HG02840 (cell line): Measurements from ENCODE around the gene SLC6A13.

Experiments used
- ATAC-seq: cut with Tn5 transposase; IDR thresholded peaks from one replicate; pipeline ENCODE4 v1.9.1; 2021; ENCODE audit warnings: mild to moderate bottlenecking, moderate library complexity, moderate number of reproducible peaks; ENCODE audit not compliant: unreplicated experiment, low FRiP score

SLC6A13 gene

DNA sequence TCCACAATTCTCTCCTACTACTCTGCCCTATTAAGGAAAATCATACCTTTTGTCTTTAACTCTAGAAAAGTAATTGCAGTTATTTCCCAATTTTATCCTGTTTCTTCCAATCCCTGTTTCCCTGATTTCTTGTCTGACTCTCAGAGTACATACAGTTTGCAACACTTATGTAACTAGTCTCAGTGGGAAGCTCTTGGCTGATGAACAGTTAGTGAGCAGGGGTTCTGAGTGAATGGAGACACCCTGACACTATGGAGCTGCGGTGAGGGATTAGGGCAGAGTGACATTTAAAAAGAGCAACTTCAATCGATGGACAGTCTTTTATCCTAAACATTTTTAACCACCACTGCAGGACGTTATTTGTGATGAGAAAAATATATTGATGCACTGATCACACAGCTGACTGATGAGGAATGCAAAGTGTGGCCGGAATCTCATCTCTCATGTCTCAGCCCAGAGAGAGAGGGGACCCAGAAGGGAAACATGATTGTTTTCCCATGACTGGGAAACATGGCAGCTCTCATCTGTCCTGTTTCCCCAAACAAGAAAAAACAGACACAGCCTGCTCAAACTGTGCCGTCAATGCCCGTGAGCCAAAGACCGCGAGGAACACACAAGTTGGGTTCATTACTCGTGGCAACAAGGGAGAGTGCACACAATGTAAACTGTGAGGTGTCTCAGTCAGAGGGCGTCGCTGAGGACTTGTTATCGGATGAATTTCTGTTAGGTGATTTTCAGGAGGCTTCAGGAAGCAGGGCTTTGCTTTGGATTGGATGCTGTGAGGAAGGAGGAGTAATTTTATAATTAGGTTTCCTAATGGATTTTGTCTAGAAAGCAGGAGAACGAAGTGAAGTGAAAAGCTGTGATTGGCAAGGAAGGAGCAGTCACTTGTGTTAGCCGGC, 5.2 kb upstream of the SLC6A13 start:
- no peak for ATAC-seq

DNA sequence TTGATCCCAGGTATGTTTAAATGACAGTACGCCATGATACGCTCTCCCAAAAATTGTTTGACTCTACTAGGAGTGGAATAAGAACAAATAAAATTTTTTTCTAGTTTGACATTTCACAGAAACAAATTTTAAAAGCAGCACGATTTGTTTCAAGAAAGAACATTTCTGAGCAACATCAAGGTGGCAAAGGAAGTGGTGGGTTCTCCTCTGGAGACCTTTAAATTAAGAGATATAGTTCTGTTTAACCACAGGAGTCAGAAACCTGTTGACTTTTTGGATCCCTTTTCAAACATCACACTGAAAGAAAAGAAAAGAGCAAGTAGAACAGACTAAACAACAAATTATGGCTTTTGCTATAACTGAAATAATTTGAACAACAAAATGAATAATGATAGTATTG, 2.5 kb upstream of the SLC6A13 start:
- no peak for ATAC-seq

DNA sequence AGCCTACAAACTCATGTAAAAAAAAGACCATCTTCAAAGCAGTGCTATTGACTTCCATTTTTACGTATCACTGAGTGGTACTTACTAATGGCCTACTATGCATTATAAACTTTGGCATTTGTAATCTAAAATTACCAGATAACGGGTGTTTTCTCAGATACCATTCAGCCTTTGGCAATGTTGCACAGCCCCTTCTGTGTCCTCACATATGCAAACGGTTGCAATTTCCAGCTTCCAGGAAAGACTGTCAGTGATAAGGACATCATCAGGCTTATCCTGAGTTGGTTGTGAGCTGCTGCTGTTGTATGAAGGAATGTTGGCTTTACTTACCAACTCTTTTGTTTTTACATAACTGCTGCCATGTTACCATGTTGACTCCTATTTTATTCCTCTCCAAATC, 1.6 kb upstream of the SLC6A13 start:
- ATAC-seq: no peak

DNA sequence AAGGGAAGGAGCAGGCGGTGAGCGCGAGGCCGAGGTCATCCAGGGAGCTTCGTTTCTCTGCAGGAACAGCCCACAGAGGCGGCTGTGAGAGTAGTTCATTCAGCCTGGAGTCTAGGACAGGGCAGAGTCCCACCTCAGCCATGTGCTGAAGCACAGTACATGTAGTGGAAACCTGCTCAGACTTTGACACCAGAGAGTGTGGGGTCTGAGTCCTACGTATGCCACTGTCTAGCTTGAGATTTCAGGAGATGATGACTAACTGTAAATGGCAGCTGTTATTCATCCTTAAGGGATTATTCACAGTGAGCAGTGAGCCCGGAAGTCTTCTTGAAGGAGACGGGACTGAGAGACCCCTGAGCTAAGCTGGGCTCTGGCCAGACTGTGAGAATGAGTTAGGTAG, 938 bp upstream of the SLC6A13 start:
- no peak for ATAC-seq

DNA sequence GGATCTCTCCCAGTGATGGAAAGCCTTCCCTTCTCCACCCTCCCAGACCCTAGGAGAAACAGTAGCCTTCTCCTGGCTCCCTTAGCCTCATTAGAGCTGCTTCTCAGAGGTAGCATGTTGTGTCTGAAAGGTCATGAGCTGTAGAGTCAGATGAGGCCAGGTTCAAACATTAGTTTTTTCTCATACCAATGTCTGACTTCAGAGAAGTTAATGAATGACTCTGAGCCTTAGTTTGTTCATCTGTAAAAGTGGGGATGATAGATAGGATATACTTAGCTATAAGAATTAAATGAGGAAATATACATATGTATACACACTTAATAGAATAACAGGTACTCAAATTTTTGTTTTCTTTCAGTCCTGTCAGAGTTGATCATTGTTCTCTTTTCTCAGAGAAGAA, 523 bp downstream of the SLC6A13 start:
- ATAC-seq: no peak

DNA sequence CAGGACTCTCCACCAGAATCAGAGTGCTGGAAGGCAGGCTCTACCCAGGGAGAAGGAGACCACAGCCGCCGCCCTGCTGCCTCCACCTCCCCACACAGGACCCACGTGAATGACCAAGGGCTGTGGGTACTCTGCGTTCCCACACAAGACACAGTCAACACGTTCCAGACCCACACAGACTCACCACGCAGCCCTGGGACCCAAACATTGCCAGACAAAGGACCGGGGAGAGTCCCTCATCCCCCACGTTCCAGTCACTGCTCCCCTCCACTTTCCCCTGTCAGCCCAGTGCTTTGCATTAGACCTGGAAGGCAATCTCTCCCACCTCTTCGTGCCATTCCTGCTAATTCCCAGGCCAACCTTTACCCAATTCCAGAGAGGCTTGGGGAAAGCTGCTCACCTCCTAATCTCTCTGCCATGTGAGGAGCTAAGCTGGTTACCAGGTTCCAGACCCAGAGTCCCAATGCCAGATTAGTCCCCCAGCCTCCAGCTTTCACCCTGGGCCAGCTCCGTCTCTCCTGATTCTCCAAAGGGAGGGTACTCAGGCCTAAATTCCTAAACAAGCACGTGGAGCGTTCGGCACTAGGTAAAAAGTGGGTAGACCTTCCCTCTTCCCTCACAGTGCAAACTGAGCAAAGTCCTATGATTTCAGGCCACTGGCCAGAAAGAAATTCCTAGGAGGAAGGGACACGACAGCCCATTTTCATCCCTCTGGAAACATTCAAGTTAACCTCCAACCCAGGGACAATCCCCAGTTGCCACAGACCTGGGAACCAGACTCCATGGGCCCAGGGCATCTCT, 4.9 kb downstream of the SLC6A13 start:
- no peak for ATAC-seq

DNA sequence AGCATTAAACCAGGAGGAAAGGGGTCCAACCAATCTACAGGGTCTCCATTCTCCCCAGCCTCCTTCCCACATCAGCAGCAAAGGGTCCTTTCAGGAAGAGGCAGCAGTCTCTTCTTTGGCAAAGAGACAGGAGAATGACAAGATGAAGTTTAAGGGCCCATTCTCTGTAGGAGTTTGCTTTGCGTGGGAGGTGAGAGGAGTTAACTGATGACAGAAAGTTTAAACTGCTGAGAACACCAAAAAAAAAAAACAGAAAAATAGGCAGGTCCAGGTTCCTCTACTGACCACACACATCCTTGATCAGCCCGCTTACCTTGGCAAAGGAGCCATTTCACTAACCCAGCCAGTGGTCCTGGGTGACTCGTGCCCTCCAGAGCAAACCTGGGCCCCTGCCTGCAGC, 5.7 kb downstream of the SLC6A13 start:
- ATAC-seq: no peak

DNA sequence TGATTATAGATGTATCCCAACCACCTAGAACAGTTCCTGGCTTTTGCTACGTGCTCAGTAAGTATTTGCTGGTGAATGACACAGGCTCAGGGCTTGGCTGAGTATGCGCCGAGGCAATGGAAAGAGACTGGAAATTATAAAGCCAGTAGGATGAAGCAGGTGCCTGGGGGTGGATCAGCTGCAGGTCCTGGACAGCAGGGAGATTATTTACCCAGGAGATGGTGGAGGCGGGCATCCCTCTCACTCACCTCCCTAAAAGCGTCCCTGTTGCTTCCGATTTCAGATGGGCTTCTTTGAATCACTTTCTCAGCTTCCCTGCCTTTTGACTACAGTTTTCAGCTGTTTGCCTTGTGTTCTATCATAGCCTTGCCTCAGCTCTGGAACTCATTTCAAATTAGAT, 6.4 kb downstream of the SLC6A13 start:
- no peak for ATAC-seq

DNA sequence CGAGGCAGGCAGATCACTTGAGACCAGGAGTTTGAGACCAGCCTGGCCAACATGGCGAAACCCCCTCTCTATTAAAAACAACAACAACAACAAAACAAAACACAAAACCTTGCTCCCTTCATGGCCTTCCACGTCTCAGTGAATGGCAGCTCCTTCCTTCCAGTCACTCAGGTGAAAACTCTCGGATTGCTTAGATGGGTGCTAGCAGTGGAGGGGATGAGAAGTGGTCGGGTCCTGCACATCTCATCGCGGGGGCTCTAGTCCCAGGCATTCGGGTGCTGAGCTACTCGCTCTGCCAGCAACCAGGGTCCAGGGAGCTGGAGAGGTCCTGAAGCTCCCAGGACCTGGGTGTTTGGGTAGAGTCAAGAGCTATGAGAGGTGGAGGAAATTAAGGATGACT, 7.7 kb downstream of the SLC6A13 start:
- ATAC-seq: no peak

DNA sequence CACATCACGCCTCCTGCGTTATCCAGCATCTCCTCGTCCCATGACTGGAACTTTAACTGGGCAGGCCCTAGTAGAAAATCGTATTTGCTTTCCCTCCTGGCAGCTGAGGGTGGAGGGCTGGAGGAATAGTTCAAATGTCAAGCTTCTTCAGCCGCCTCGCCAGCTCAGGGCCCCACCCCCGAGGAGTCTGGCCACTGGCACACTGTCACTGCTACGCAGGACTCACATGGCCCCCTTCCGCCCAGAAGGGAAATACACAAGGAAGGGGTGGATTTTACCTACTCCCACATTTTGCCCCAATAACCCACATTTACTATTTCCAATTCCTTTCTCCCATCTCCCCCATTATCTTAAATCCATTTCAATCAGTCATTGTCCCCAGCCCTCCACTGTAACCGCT, 8.6 kb downstream of the SLC6A13 start:
- ATAC-seq: no peak

DNA sequence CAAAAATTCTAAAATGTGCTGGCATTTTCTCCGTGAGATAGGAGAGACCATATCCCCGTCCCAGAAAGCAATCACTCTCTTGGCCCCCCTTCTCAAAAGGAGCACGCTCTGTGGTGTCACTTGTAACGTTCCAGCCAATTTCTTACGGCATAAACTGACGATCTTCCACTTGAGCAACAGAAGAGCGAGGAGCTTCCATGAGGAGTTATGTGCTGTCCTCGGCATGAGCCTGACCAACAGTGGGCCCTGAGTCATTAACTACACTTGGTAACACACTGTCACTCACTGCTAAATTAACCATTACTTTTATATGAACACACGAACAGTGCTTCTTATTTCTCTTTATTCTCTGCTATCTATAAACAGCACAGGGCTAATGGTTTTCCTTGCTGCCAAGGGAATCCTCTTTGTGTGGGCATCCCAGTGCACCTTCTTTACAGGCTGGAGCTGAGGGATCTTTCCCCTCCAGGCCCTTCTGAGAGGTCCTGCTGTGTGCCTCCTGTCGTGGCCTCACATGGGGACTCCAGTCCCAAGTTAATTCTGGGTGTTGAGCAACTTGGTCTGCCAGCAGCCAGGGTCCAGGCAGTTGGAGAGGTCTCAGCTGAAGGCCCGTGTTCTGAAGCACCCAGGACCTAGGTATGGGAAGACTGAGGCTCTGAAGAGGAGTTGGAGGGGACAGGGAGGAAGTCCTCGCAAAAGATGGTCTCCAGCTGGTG, 9.4 kb downstream of the SLC6A13 start:
- no peak for ATAC-seq

DNA sequence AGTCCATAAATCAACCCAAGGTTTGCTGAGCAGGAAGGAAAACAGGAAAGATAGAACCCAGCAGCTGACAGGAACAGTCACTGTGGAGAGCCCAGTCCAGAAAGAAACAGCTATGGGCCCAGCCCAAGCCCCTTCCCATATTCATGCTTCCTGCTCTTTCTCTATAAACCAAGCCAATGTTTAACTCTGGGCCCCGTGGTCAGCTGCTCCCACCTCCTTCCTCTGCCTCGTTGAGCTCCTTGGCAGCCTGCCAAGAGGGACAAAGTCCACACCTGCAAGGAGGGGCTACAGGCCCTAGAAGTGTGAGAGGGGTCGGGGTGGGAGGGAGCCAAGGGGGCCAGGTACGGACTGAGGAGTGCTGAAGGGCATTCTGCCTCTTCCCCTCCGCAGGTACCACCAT, 10.0 kb downstream of the SLC6A13 start:
- ATAC-seq: no peak

DNA sequence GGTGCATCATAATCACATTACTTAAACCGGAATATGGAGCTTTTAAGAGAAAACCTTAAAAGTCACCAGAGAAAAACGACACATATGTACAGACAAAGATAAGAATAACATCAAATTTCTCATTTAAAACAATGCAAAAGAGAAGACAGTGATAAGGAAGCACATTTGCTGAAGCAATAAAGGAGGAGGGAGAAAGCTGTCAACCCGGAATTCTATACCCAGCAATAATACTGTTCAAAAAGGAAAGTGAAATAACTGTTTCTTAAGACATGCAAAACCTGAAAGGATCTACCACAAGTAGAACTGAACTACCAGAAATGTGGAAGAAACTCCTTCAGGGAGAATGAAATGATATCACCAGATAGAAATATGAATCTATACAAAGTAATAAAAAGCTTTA, 15.4 kb downstream of the SLC6A13 start:
- no peak for ATAC-seq

DNA sequence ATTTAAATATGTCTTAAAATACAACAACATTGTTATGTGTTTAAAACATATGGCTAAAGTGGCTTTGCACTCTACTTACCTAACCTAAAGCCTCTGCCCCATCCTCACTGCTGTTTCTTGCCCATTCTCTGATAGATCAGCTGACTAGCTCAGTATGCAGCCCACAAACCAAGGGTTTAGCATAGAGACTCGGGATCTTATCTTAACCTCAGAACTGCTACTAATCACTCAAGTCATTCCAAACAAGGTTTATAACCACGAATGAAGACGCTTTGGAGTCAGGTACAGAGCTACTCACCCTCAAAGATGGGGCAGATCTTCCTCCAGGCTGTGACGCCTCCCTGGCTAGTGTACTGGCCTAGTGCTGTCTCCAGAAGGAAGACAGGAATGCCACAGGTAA, 19.3 kb downstream of the SLC6A13 start:
- ATAC-seq: no peak

DNA sequence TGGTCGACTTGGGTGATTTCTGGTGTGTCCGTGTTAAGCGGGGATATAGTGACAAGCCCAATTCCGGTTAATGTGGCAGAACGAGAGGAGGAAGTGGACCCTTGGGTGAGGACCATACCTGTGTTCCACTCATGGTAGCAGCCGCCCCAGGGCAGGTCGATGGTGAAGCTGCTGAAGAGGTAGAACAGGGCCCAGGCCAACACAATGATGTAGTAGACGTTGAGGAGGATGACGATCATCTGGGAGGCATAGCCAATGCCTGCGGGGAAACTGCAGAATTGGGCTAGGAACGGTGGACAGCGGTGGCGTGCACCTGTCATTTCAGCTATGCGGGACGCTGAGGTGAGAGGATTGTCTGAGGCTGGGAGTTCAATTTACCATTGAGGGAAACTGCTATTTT, 20.1 kb downstream of the SLC6A13 start:
- no peak for ATAC-seq

DNA sequence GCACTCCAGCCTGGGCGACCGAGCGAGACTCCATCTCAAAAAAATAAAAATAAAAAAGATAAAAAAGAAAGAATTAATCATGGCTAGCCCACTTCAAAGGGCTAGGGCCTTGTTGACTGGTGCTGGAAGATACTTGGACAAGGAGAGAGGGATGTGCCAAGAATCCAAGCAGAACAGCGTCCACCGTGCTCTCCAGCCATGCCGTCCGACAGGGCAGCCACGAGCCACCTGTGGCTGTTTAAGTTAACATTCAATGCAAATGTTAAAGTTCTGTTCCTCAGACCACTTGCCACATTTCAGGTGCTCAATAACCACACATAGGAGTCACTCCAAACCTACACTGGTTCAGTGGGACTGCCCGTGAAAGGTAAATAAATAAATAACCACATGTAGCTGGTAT, 21.4 kb downstream of the SLC6A13 start:
- ATAC-seq: no peak

DNA sequence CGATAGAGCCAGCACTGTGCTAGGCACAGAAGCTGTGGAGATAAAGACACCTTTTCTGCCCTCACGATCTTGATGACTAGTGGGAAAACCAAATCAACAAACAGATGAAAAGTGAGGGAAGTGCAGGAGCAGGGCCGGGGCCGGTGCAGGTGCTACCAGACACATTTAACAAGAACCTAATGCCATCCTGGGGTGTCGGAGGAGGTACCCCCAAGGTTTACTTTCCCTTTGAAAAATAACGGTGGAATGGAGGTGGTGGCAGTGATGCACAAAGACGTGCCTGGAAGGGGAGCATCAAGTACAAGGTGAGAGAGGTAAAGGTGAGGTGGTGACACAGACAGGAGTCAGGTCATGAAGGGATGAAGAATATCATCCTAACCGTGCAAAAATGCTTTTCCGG, 22.1 kb downstream of the SLC6A13 start:
- ATAC-seq: no peak

DNA sequence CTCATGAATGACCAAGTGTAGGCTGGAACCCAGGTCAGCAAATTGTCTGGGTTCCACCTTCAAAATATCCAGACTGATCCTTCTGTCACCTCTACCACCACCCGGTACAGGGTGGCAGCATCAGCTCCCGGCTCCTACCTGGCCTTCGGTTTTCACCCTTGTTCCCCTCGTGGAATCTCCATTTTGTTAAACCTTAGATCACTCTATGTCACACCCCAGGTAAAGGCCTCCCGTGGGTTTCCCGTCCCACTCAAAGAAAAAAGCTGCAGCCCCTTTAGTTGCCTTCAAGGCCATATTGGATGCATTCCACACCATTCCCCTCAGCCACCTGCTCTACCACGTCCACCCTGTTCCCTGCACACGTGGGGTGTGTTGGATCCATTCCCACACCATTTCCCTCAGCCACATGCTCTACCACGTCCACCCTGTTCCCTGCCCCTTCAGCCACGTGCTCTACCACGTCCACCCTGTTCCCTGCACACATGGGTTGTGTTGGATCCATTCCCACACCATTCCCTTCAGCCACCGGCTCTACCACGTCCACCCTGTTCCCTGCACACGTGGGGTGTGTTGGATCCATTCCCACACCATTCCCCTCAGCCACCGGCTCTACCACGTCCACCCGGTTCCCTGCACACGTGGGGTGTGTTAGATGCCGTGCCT, 23.8 kb downstream of the SLC6A13 start:
- no peak for ATAC-seq

DNA sequence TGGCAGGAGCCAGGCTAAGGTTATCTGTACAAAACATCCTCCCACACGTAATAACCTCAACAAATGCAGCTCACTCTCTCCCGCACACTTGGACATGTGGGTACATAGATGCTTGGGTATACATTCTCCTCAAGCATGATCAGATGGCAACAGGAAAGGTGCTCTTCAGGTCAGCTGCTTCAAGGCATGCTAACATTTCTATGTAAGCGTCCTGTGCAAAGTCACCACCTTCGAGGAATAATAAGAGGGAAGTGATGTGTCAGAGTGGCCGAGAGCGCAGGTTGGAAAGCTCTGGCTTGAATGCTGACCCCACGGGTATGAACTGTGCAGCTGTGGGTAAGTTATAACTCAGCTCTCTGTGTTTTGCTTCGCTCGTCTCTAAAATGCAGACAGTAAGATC, 24.5 kb downstream of the SLC6A13 start:
- no peak for ATAC-seq

DNA sequence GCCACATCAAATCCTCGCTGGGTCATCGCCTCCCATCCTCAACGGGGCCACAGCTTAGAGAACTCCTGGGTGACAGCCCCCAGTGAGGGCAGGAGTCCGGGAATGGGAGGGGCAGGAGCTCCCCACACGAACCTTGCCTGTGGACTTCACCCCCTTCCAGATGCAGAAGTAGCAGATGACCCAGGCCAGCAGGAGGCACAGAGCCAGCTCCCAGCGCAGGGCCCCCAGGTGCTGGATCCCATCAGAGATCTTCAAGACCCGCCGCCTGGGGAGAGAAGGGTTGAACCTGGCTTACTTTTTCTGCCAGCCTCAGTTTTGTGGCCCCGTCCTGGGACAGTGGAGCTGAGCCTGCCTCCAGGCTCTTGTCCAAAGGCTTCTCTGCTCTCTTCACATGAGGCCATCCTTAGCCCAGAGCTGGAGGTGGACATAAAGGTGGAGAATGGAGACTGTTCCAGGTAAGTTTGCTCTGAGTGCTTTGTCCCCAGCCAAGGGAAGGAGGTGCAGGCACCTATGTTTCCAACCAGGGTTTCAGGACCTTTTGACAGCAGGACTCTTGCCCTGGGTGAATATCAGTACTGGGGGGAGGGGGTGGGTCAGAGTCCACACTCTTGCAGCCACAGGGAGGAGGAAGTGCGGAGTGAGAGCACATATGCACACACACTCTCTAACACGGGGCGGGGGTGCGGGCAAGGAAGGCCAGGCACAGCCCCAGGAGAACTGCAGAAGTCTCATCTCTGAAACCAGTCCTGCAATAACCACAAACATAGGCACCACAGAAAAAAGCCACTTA, 25.4 kb downstream of the SLC6A13 start:
- ATAC-seq: no peak
